HepG2 (cell line): ENCODE results near the gene CD7. TPM values are rescaled to one million over a fixed set of nuclear protein-coding genes. Genes with fewer than 3 reads are reported as not detected.

Source experiments
- BRD4 ChIP-seq: sonication (generic); formaldehyde crosslinking; IDR thresholded peaks from 2 replicates; pipeline ENCODE4 v1.4.0; 2020; ENCODE audit warnings: missing genetic modification reagents
- CHCHD3 ChIP-seq: sonication (generic); formaldehyde crosslinking; IDR thresholded peaks from 2 replicates; pipeline ENCODE4 v1.8.0; 2022; ENCODE audit warnings: mild to moderate bottlenecking, missing genetic modification reagents, moderate library complexity
- FOXP1 ChIP-seq, 2 experiments: fragments of 450-650 bp in 1 of 2; IDR thresholded peaks; 2 replicates each; pipeline ENCODE4 v1.6.1; 2017 to 2018; ENCODE audit warnings: antibody characterized with exemption in 1 of 2
- GMEB1 ChIP-seq: sonication (generic); formaldehyde crosslinking; IDR thresholded peaks from 2 replicates; pipeline ENCODE4 v1.5.1; 2020; ENCODE audit warnings: missing genetic modification reagents, mild to moderate bottlenecking, borderline replicate concordance
- HNF1B ChIP-seq: sonication (generic); formaldehyde crosslinking; IDR thresholded peaks from 2 replicates; pipeline ENCODE4 v1.5.1; 2020; ENCODE audit warnings: mild to moderate bottlenecking, moderate library complexity, missing genetic modification reagents
- PAF1 ChIP-seq: IDR thresholded peaks from 2 replicates; pipeline ENCODE4 v1.6.1; 2016; ENCODE audit warnings: missing genetic modification reagents, missing compliant biosample characterization
- PHF20 ChIP-seq: sonication (generic); formaldehyde crosslinking; IDR thresholded peaks from 2 replicates; pipeline ENCODE4 v1.5.0; 2020; ENCODE audit warnings: mild to moderate bottlenecking, missing genetic modification reagents
- SOX13 ChIP-seq, 3 experiments: fragments of 450-650 bp in 1 of 3; sonication (generic) in 1 of 3; formaldehyde crosslinking in 1 of 3; IDR thresholded peaks in 2 of 3; conservative IDR thresholded peaks in 1 of 3; 2 replicates each; pipeline versions ENCODE4 v1.5.0 to v1.6.1; 2016 to 2020; ENCODE audit warnings: antibody characterized with exemption in 1 of 3, mild to moderate bottlenecking in 1 of 3, missing compliant biosample characterization in 1 of 3, missing genetic modification reagents in 1 of 3, moderate library complexity in 1 of 3
- STAT6 ChIP-seq: sonication (generic); formaldehyde crosslinking; IDR thresholded peaks from 2 replicates; pipeline ENCODE4 v1.4.0; 2020; ENCODE audit warnings: missing genetic modification reagents, mild to moderate bottlenecking, borderline replicate concordance
- TP53 ChIP-seq: sonication (generic); formaldehyde crosslinking; conservative IDR thresholded peaks from 2 replicates; pipeline ENCODE4 v1.4.0; 2020; ENCODE audit warnings: missing genetic modification reagents
- ZMAT3 ChIP-seq: sonication (generic); formaldehyde crosslinking; conservative IDR thresholded peaks from 2 replicates; pipeline ENCODE4 v1.7.0; 2021; ENCODE audit warnings: missing genetic modification reagents
- ZNF24 ChIP-seq: fragments of 450-650 bp; IDR thresholded peaks from 2 replicates; pipeline ENCODE4 v1.6.1; 2017; ENCODE audit warnings: antibody characterized with exemption, mild to moderate bottlenecking
- ZNF274 ChIP-seq: sonication (generic); formaldehyde crosslinking; IDR thresholded peaks from 2 replicates; pipeline ENCODE4 v1.5.1; 2020; ENCODE audit warnings: mild to moderate bottlenecking, missing genetic modification reagents
- ZNF331 ChIP-seq: sonication (generic); formaldehyde crosslinking; IDR thresholded peaks from 2 replicates; pipeline ENCODE4 v1.4.0; 2020; ENCODE audit warnings: missing genetic modification reagents
- ZNF530 ChIP-seq: sonication (generic); formaldehyde crosslinking; IDR thresholded peaks from 2 replicates; pipeline ENCODE4 v1.5.0; 2020; ENCODE audit warnings: low read depth, mild to moderate bottlenecking, missing genetic modification reagents
- ZNF605 ChIP-seq: sonication (generic); formaldehyde crosslinking; IDR thresholded peaks from 2 replicates; pipeline ENCODE4 v1.8.0; 2022; ENCODE audit warnings: mild to moderate bottlenecking, missing genetic modification reagents
- polyA plus RNA-seq, 8 experiments: library from polyadenylated mRNA; depleted of rRNA in 3 of 8; stranded (reverse) in 7 of 8; unstranded in 1 of 8; fragments of >200 nt; fragmentation: Illumina TruSeq in 4 of 8; extraction: Trizol in 4 of 8; gene quantifications; 2 replicates each; pipeline versions ENCODE4 v1.2.1 to v1.2.3, GENCODE V29; 2011 to 2016; ENCODE audit warnings: low read depth in 4 of 8, missing spikeins in 1 of 8, mixed read lengths in 1 of 8; ENCODE audit not compliant: insufficient read depth in 1 of 8
- total RNA-seq, 5 experiments: library from RNA; depleted of rRNA; stranded (reverse); fragments of >200 nt; fragmentation: Illumina TruSeq; extraction: Trizol; gene quantifications; 2 replicates each; pipeline ENCODE4 v1.2.3, GENCODE V29; 2016; ENCODE audit warnings: low read depth in 1 of 5
- TF ChIP-seq, protein P1 (sequence below): sonication (generic); formaldehyde crosslinking; IDR thresholded peaks from 2 replicates; pipeline ENCODE4; 2020; ENCODE audit warnings: missing genetic modification reagents, mild to moderate bottlenecking, borderline replicate concordance
- TF ChIP-seq, protein P2 (sequence below): sonication (generic); formaldehyde crosslinking; IDR thresholded peaks from 2 replicates; pipeline ENCODE4 v1.8.1; 2022; ENCODE audit warnings: mild to moderate bottlenecking, missing genetic modification reagents

Gene CD7
- total and polyA plus RNA-seq, 2 of the 13 experiments (the other 11 are each of a cell fraction or from before 2014, with no cell fraction given), result 67.6 to 76.4 TPM

- no peak; the same call in 1 of the 2 replicates for TF ChIP-seq ZMAT3 (CRISPR knock-in tag)
- peak; percentile 57 for TF ChIP-seq GMEB1 (CRISPR knock-in tag)
- TF ChIP-seq PHF20 (CRISPR knock-in tag), result no peak
- no peak for TF ChIP-seq FOXP1 (IDR thresholded peaks at IDR 0.05)
- TF ChIP-seq FOXP1 (CRISPR knock-in tag; IDR thresholded peaks at IDR 0.05), result peak; percentile 30; the same call in 1 of the 2 replicates
- no peak for TF ChIP-seq ZNF530 (CRISPR knock-in tag)
- TF ChIP-seq STAT6 (CRISPR knock-in tag), result no peak
- no peak; the same call in none of the 2 replicates for TF ChIP-seq HNF1B (CRISPR knock-in tag)
- TF ChIP-seq, protein P1, sequence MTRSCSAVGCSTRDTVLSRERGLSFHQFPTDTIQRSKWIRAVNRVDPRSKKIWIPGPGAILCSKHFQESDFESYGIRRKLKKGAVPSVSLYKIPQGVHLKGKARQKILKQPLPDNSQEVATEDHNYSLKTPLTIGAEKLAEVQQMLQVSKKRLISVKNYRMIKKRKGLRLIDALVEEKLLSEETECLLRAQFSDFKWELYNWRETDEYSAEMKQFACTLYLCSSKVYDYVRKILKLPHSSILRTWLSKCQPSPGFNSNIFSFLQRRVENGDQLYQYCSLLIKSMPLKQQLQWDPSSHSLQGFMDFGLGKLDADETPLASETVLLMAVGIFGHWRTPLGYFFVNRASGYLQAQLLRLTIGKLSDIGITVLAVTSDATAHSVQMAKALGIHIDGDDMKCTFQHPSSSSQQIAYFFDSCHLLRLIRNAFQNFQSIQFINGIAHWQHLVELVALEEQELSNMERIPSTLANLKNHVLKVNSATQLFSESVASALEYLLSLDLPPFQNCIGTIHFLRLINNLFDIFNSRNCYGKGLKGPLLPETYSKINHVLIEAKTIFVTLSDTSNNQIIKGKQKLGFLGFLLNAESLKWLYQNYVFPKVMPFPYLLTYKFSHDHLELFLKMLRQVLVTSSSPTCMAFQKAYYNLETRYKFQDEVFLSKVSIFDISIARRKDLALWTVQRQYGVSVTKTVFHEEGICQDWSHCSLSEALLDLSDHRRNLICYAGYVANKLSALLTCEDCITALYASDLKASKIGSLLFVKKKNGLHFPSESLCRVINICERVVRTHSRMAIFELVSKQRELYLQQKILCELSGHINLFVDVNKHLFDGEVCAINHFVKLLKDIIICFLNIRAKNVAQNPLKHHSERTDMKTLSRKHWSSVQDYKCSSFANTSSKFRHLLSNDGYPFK (CRISPR knock-in tag), result peak; percentile 18; the same call in 1 of the 2 replicates
- TF ChIP-seq SOX13 (IDR thresholded peaks at IDR 0.05), result 0 out of 2 replicates have a peak, but pooled peaks have one; percentile 25
- no peak for TF ChIP-seq SOX13 (CRISPR knock-in tag; conservative IDR thresholded peaks at IDR 0.05 in 1 of 2, IDR thresholded peaks at IDR 0.05 in 1 of 2)
- TF ChIP-seq ZNF274, result no peak
- no peak for TF ChIP-seq PAF1
- TF ChIP-seq BRD4 (CRISPR knock-in tag), result peak; percentile 39; the same call in 1 of the 2 replicates
- peak; percentile 53; the same call in 1 of the 2 replicates for TF ChIP-seq TP53
- TF ChIP-seq ZNF605 (CRISPR knock-in tag), result no peak
- no peak for TF ChIP-seq ZNF24
- no peak for TF ChIP-seq CHCHD3 (CRISPR knock-in tag)
- TF ChIP-seq ZNF331 (CRISPR knock-in tag), result no peak; the same call in 1 of the 2 replicates
- TF ChIP-seq, protein P2, sequence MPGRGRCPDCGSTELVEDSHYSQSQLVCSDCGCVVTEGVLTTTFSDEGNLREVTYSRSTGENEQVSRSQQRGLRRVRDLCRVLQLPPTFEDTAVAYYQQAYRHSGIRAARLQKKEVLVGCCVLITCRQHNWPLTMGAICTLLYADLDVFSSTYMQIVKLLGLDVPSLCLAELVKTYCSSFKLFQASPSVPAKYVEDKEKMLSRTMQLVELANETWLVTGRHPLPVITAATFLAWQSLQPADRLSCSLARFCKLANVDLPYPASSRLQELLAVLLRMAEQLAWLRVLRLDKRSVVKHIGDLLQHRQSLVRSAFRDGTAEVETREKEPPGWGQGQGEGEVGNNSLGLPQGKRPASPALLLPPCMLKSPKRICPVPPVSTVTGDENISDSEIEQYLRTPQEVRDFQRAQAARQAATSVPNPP (CRISPR knock-in tag), result no peak
Measured at GRCh38 chr17:82320140-82320840, 2.9 kb upstream of the CD7 start (continued).
